NCI-H1092 treated with DMSO at 0.1 percent for 48 hours (cell line): Measurements from ENCODE around the gene EMX1.

ENCODE experiments used
- DNase-seq: peaks from one replicate; lab custom pipeline; 2025; lab: John Stamatoyannopoulos, UW

EMX1 gene

DNA sequence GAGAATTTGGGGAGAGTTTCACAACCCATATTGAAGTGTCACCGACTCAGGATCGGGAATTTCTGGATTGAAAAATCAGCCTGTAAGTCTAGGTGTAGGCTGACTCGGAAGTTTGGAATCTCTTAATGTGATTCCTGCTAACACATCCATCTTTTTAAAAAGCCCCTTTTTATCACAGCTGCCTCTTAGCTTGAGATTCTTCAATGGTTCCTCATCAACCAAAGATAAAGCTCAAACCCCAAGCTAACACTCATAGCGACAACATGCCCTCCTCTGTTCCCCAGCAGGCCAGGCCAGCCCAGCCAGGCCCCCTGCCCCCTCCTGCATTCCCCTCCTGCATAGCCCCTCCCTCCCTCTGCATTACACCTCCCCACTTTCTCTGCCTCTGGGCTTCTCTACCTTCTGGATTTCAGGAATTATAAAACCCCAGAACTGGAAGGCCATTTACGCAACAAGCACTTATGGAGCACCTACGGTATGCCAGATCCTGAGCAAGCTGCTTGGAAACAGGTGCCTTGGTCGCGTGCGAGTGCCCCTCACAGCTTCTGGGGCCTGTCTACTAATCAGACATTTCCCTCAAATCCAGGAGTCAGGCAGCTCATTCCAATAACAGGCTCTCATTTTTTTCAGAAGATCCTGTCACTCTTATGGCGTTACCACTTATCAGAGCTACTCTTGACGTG is 63.4 kb downstream of the EMX1 start:
- DNase-seq, result no peak

- no peak for DNase-seq
Measured at GRCh38 chr2:72981536-72981935, 64.2 kb downstream of the EMX1 start.

DNA sequence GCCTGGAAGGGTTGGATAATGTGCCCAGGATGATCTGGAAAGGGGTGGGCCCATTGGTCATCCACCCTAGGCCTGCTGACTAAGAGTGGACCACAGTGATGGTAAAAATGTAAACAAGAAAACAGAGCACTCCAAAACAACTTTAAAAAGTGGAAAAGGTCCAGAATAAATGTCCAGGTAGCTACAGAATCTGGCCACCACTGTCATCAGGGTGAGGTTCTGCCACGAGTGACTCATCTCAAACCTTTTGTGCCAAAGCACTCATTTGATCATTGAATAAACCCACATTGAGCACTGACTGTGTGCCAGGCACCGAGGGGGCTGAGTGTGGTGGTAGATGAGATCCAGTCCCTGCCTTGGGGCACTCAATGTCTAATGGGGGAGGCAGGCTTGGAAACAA is 64.9 kb downstream of the EMX1 start:
- no peak for DNase-seq

GRCh38 chr2:72982781-72983499 is 65.6 kb downstream of the EMX1 start:
- DNase-seq, result no peak

DNA sequence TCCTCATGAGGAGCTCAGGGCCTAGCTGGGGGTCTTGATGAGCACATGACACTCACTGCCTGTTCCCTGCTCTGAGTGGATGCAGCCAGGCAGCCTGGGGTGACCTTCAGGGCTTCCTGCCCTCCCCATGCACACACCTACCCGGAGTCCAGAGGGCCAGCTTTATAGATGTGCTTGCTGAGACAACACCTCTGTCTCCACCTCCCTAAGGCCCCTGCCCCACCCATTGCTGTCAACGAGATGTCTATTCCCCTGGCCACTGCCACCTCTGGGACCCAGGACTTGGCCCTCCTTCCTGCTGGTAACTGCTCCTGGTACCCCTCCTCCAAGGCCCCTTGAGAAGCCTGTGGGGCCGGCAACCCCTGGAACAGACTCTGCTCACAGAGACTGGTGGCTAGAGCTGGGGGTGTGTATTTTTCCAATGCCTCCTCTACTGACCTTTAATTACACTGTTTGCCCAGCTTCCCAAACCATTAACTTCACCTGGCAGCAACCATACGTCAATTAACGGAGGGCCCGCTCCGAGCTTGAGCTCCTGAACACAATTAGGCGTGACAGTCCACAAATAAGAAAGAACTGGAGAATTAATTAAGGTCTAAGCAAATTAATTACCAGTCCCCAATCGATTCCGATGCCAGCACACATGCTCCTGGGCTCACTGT is 66.3 kb downstream of the EMX1 start:
- DNase-seq, result peak; percentile 33

DNA sequence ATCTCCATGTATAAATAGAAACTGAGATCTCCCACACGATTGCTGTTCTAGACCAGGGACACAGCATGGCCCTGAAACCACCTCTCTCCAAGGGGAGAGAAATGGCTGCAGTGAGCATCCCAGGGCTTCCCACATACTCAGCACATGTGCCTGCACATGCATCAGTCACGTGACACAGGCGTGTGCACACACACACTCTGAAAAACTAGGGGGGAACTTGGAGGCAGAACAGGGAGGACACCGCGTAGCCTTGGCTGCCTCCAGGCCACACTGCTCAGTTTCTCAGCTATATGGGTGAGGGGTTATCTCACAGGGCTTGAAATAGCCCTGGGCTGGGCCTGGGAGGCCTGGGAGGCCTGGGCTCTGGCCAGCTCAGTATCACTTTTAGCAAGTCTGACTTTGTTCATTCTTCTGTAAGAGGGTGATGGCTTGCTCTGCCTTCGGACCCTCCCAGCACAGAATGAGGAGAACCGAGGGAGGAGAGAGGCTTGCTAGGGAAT is 66.9 kb downstream of the EMX1 start:
- DNase-seq, result no peak
